ENCODE measurements around the gene RABGAP1L. TPM values are rescaled to one million over a fixed set of nuclear protein-coding genes. Genes with fewer than 3 reads are reported as not detected.
"Not testable (repeated sequence)": the region's sequence is repeated elsewhere in the genome, so short reads cannot be mapped to it uniquely, and the experiment has no call there.

The RABGAP1L gene
- polyA plus RNA-seq, 1 donor, result 9.2 TPM

DNA sequence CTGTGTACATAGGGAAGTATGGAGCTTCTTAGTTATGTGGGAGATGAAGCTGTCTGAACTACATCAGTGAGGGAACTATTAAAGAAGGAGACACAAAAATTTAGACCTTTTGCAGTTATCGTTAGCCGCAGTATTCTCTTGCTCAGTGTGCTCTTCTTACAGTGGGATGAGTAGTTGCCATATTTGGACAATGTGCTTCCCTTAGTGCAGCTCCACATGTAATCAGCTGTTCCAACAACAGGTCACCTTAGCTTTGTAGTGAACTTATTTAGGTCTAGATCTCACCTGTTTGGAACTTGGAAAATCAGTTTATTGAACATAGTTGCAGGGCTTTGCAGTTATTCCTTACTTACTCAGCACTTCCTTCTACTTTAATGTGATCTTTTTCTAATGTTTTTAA lies 306.5 kb downstream of the RABGAP1L start:
- no peak for DNase-seq

DNA sequence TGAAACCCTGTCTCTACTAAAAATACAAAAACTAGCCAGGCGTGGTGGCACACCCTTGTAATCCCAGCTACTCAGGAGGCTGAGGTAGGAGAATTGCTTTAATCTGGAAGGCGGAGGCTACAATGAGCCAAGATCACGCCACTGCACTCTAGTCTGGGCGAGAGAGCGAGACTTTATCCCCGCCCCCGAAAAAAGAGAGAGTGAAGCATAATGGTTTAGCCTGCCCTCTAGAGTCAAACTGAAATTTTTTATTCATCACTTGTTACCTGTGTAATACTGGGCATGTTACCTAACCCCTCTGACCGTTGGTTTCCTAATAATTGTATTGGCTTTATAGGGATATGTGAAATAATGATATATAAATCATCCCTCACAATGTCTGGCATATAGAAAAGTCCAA lies 307.3 kb downstream of the RABGAP1L start:
- DNase-seq, result no peak

DNA sequence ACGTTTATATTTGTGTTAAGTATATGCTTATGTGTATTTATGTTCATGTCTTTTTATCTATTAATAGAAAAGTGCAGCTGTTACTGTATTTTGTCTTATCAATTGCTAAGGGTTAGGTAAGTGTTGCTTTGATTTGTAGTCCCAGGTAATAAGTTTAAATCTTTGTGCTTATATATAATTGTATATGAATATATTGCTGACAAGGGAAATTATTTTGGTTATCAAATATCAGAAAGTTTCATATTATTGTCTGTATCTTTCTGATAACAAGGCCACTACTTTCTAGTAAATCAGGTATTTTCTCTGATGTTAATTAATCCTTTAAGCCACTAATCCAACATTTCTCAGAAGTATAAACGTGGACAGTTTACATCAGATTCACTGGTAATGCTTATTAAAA lies 309.7 kb downstream of the RABGAP1L start:
- DNase-seq, result no peak

DNA sequence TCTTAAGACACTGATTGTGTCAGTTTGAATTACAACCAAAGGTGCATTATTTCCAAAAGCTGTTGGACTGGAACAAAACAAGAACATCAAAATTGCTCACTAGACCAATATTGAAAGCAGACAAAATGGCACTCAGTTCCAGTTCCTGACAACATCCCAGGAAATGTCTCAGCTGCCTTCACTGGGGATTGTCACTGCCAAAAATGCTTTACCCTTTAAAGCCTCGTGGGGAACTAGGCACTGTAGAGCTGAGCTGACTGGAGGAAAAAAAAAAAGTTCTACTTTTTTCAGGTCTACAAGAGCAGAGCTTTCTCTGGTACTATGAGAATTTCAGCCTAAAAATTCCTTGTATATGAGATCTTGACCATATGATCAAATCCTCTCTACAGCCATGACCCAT lies 310.4 kb downstream of the RABGAP1L start:
- no peak for DNase-seq

DNA sequence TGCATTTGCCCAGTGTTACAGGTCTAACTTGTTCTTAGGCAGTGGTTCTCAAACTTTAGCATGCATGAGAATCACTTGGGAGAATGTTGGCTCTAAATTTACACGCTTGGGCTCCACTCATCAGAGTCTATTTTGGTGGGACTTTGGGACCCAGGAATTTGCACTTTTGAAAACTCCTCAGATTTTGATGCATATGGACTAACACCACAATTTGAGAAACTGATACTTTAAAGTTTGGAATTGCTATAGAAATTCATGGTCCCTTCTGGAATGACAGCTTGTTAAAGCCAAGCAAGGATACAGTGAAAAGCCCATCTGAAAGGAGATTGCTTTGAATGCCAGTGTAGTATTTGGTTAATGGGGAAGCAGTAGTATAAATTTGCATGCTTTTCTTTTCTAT lies 320.0 kb downstream of the RABGAP1L start:
- no peak for DNase-seq

DNA sequence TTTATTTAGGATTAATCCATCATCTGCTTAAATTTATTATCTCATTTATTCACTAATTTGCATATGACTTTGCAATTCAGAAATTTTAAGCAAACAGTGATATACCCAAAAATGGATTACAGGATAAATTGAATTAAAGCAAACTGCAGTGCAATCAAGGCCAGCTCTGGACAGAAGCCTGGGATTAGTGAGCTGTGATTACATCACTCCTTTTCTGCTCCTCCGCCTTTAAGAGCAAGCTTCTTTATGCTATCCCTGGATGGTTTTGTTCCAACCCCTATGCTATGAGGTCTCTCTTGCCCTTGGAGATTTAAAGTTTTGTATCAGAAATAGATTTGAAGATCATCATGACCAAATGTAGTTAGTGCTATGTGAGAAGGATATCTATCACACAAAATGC lies 321.0 kb downstream of the RABGAP1L start:
- DNase-seq, result peak; percentile 2

DNA sequence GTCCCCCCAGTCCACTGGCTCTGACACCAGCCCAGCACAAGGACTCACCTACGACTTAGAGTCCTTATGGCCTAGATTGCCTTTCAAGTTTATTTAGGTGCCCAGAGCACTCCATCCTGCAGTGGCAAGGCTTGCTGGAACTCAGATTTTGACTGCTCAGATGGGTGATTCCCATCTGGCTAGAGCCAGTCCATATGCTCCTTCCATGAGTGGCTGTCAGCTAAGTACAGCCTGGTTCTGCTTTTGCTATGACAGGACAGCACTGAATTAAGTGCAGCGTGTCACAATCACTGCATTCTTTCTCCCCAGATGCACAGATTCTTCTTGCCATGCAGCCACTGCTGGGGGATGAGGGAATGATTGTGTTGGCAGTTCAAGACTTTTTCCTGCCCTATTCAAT lies 332.3 kb downstream of the RABGAP1L start:
- DNase-seq, result no peak

DNA sequence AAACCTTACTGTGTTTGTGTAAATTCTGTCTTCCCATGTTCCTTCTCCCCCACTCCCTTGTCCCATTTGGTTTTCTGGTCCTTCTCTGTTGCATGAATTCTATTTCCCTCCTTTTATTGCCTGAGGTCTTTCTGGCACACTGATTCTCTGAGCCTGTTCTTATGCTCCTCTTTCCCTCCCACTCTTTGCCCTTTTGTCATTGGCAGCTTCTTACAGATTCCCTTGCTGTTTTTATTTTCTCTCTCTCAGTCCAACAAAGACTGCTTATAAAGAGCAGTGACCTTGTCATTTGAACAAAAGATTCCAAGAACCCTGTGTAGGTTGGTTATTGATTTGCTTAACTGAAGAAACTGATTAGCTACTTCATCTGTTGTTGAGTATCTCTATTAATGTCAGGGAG lies 338.2 kb downstream of the RABGAP1L start:
- no peak for DNase-seq

DNA sequence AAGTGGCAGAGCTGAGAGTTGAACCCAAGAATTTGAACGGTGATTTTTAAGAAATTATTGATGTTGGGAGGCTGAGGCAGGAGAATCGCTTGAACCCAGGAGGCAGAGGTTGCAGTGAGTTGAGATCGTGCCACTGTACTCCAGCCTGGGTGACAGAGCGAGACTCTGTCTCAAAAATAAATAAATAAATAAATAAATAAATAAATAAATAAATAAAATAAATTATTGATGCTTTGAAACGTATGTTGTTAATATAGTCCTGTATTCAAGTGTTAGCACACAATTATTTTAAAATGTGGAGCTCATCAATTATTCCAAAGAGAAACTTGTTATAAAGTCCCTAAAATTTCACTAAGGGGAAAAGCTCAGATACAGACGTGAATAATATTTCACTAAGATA lies 357.4 kb downstream of the RABGAP1L start:
- DNase-seq, result not testable (repeated sequence)

DNA sequence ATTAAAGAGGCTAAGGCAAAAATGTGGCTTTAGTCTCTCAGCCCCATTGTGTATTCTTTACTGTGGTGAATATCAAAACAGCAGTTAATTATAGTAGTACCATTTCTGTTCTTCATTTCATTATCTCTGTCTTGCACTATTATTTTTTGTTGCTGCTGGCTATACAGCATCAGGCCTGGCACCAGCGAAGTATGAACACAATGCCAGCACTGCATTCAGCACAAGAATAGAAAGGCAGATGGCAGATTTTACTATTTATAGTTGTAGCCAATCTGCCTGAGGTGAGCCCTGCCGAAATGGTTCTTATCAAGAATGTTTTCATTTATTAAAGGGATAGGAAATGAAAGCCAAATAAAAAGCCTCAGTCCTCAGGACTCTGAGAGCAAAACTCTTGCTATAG lies 360.5 kb downstream of the RABGAP1L start:
- no peak for DNase-seq

DNA sequence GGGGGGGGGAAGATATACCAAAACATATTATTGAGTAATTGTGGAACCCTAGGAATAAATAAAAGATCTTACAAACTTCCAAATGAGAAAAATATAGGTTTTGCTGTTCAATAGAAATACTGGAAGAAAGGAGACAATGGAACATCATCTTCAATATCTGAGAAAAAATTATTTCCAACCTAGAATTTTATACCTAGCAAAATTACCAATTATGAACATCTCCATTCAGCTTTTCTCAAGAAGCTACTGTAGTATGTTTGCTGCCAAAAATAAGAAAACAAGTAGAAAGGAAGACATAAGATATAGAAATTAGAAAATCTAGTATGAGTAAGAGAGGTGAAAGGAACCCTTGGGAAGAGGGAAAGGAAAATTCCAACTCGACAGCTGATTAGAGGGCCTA lies 372.4 kb downstream of the RABGAP1L start:
- no peak for DNase-seq

DNA sequence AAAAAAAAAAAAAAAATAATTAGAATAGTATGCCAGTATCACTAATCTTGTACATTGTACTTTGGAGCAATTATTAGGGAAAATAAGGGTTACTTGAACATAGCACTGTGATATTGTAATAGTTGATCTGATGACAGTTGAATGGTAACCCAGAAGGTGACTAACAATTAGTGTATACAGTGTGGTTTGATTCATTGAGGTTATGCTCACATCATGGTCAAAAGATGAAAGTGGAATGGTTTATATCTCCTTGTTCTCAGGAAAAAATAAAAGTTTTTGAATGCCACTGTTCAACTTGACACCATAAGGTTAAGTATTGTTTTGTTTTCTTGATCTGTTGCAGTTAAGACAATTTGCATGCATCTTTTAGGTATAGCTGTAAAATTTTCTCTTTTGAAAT lies 375.5 kb downstream of the RABGAP1L start:
- no peak for DNase-seq

DNA sequence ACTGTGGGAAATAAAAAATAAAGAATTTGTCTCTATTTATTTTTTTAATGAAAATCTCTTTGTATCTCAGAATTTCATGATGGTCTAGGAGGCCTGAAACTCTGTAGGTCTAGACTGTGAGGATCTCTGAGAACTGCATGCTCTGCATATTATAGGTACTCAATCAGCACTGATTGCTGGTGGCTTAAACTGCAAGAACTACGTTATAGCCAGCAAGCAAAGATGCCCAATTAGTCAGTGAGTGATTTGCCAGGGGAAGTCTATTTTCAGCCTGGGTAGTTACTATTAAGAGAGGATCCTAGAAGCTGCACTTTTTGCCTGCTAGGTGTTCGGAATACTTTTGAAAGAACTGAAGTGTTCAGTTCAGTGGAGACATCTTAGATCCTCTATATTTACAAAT lies 375.9 kb downstream of the RABGAP1L start:
- DNase-seq, result no peak

DNA sequence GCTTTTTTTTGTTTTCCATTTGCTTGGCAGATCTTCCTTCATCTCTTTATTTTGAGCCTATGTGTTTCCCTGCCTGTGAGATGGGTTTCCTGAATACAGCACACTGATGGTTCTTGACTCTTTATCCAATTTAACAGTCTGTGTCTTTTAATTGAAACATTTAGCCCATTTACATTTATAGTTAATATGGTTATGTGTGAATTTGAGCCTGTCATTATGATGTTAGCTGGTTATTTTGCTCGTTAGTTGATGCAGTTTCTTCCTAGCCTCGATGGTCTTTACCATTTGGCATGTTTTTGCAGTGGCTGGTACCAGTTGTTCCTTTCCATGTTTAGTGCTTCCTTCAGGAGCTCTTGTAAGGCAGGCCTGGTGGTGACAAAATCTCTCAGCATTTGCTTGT lies 384.1 kb downstream of the RABGAP1L start:
- not testable (repeated sequence) for DNase-seq

DNA sequence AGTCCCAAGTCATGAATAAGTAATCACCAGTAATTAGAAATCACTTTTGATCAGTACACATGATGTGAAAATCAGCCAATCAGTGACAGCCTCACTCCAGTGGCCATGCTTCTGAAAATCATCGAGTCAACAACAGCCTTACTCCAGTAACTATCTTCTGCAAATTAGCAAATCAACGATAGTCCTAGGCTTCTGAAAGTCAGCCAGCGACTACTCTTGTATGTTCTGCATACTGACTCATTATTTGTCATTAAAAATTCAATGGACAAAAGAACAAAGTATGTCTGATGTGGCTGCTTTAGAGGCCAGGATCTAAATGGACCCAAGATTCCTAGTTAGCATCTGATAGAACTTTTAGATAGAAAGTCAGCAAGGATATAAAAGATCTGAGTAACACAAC lies 391.0 kb downstream of the RABGAP1L start:
- DNase-seq, result no peak

DNA sequence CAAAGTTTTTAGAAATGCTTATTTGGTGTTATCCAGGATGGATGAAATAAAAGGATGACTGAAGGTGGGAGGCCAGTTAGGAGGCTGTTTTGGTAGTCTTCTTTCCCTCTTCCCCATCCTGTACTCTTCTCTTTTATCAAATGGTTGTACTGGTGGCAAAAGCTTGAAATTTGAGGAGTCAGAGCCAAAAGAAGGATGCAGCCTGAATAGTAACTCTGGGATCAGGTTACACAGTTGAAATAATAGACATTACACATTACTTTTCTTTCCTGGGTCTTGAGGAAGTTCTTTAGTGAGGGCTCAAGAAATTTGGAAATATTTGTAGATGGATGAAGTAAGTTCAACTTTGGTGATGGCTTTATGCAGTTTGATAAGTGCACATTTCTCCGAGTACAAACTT lies 397.1 kb downstream of the RABGAP1L start:
- no peak for DNase-seq

DNA sequence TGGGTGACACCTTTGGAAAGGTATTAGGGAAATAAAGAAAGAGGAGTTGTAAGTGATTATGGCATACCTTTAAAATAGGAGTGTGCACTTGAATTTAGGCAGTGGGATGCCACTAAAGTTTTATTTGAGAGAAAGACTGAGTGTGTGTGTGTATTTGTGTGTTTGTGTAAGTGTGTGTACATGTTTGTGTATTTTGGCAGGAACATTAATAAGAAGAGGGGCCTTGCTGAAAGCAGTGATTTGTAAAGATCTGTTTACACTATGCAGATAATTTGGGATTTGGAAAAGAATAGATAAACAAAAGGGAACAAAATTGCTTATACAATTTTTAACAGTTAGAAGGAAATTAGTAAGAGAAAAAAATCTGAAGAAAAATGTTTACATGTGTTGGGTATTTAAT lies 409.2 kb downstream of the RABGAP1L start:
- DNase-seq, result no peak

DNA sequence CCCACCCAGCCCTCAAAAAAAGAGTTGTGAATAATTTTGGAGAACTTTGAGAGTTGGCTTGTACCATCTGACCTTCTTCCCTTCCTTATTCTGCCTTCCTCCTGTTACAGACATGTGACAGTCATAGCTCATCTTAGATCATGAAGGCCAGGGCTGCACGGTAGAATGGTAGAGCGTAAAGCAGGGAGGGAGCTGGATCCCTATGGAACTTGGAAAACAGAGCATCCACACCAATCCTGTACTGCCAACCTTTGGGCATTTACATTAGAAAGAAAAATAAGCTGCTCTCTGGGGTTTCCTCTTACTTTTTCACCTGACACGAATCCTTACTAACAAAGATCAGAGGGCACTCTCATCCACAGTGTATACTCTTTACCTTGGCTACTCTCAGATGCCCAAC lies 409.9 kb downstream of the RABGAP1L start:
- no peak for DNase-seq

DNA sequence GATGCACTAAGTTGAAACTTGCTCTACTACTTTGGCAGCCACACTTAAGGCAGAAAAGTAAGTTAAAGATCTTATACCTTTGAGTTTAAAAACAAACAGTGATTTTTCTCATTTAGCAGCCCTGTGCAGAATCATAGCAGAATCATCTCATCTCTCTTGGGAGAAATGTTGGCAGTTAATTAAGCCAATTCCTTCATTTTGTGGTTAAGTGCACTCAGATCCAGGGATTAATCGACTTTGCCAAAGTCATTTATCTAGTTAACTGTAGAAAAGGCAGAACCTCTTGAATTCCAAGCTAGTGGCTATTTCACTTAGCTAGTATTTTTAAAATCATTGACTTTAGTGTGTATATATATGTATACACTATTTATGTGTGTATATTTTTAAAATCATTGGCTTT lies 413.5 kb downstream of the RABGAP1L start:
- no peak for DNase-seq

DNA sequence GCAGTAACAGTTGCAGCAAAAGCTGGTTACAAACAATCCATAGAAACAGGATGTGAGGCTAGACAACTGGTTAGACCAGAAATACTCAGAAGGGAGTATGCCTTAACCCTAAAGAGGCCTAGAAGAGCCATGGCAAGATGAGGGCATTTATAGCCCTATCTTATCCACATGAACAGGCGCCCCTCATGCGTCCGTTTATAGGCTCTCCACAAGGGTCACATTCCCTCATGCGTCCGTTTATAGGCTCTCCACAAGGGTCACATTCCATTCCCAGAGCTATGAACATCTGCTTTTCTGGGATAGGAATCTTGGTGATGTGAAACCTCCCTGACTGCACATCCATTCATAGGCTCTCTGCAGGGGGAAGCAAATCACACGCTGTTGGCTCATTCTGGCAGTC lies 416.8 kb downstream of the RABGAP1L start:
- DNase-seq, result not testable (repeated sequence)

DNA sequence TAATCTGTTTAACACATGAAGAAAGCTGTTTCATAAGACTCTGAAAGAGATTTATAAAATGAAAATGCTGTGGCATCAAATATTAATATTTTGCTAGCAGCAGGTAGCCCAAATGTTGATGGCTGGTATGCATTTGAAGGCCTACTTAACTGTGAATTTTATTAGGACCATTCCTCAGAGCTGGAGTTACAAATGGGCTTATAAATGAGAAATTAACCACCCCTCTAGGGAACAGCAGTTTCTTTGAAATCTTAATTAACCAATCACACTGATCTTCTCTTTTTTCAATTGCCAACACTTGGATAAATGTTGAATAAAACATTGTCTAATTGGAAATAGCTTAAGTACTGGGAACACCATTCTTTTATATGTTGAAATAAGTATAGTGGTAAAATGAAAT lies 418.4 kb downstream of the RABGAP1L start:
- no peak for DNase-seq

DNA sequence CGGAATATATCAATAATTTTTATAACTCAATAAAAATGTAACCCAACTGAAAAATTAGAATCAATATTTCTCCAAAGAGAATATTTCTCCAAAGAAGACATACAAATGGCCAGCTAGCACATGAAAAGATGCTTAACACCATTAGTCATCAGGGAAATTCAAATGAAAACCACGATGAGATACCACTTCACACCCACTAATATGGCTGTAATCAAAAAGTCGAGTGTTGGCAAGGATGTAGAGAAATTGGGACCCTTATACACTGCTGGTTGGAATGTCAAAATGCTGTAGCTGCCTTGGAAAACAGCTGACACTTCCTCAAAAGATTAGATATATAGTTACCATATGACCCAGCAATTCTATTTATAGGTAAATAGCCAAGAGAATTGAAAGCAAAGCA lies 421.5 kb downstream of the RABGAP1L start:
- DNase-seq, result no peak

DNA sequence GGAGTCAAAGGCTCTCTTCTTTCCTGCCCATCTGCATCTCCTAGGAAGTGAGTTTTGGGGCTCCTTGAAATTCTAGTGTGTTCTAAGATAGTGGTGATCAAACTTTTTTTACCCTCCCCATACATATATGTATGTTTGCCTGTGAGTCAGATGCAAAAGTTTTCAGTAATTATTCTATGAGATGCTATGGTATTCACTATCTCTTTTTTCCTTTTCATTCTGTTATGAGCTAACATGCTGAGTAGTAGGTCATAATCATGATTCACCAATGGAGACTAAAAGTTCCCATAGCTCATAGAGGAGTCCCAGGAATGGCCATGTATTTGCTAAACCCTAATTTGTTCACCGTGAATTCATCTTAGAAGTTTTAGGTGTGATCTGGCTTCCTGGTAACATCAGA lies 424.0 kb downstream of the RABGAP1L start:
- DNase-seq, result no peak

DNA sequence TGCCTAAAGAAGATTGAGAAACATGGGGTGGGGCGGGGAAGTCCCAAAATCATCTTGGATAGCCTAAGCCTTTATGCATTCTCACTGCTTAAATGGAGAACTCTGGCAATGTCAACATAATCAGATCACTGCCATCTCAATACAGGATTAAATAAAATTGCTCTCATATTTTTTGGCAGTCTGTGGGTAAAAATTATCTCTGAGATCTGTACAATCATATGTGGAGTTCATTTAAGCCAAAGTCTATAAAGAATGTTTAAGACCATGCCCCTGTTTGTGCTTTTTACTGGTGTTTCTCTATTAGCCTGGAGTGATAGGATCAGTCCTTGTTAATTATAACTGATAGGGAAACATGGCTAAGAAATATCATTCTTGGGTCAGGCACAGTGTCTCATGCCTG lies 424.8 kb downstream of the RABGAP1L start:
- DNase-seq, result no peak

DNA sequence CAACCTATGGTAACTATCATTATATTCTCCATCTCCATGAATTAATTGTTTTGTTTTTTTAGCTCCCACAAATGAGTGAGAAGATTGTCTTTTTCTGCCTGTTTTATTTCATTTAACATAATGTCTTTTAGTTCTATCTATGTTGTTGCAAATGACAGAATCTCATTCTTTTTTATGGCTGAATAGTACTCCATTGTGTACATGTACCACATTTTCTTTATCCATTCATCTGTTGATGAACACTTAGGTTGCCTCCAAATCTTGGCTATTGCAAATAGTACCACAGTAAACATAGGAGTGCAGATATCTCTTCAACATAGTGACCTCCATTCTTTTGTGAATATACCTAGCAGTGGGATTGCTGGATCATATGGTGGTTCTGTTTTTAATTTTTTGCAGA lies 429.3 kb downstream of the RABGAP1L start:
- not testable (repeated sequence) for DNase-seq

DNA sequence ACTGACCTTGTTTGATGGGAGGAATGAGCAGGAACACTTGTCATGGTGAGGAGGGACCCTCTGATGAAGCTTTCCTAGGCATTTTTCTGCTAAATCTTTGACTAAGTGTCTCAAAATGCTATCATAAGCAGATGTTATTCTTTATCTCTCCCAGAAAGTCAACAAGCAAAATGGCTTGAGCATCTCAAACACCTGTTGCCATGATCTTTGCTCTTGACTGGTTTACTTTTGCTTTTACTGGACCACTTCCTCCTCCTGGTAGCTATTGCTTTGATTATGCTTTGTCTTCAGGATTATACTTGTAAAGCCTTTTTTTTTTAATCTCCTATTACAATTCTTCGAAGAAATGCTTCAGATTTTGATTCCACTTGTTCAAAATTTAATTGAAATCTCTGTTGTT lies 445.9 kb downstream of the RABGAP1L start:
- DNase-seq, result no peak
